CD1c-positive myeloid dendritic cell (primary cell): ENCODE results near the gene MYH15.

Source experiments
- DNase-seq: peaks from one replicate; pipeline ENCODE4 v3.0.0-alpha.2; 2016; ENCODE audit errors: extremely low spot score

MYH15 gene

GRCh38 chr3:108334701-108335100 is 175.7 kb downstream of the MYH15 start:
- no peak for DNase-seq

GRCh38 chr3:108333961-108334360 is 176.4 kb downstream of the MYH15 start:
- DNase-seq, result no peak

- no peak for DNase-seq
Observed at GRCh38 chr3:108331792-108332191, 178.6 kb downstream of the MYH15 start.
